ENCODE data around the gene ASPG. TPM values are rescaled to one million over a fixed set of nuclear protein-coding genes. Genes with fewer than 3 reads are reported as not detected.
"Not testable (repeated sequence)": the region's sequence is repeated elsewhere in the genome, so short reads cannot be mapped to it uniquely, and the experiment has no call there.

Gene ASPG
- total RNA-seq, 1 donor from 2014 or later, result not detected

- no peak for DNase-seq (ENCODE audit: extremely low read depth, low read depth, low spot score)
Measured at GRCh38 chr14:104144911-104145825, 59.7 kb downstream of the ASPG start.

GRCh38 chr14:104145826-104146601 lies 60.5 kb downstream of the ASPG start:
- DNase-seq (ENCODE audit: extremely low read depth, low read depth, low spot score), result no peak

GRCh38 chr14:104146651-104147345 lies 61.3 kb downstream of the ASPG start:
- DNase-seq (ENCODE audit: extremely low read depth, low read depth, low spot score), result no peak

- DNase-seq (ENCODE audit: extremely low read depth, low read depth, low spot score), result no peak
Measured at GRCh38 chr14:104147346-104148125, 62.0 kb downstream of the ASPG start.

- DNase-seq (ENCODE audit: extremely low read depth, low read depth, low spot score), result no peak
Measured at GRCh38 chr14:104148433-104149277, 63.2 kb downstream of the ASPG start.

- no peak for DNase-seq (ENCODE audit: extremely low read depth, low read depth, low spot score)
Measured at GRCh38 chr14:104149278-104149595, 63.7 kb downstream of the ASPG start.

- no peak for DNase-seq (ENCODE audit: extremely low read depth, low read depth, low spot score)
Measured at GRCh38 chr14:104149617-104150135, 64.2 kb downstream of the ASPG start.

- DNase-seq (ENCODE audit: extremely low read depth, low read depth, low spot score), result no peak
Measured at GRCh38 chr14:104150136-104151025, 64.9 kb downstream of the ASPG start.

GRCh38 chr14:104151026-104151381 lies 65.5 kb downstream of the ASPG start:
- no peak for DNase-seq (ENCODE audit: extremely low read depth, low read depth, low spot score)

- DNase-seq (ENCODE audit: extremely low read depth, low read depth, low spot score), result no peak
Measured at GRCh38 chr14:104151566-104152245, 66.2 kb downstream of the ASPG start.

GRCh38 chr14:104152246-104152575 lies 66.7 kb downstream of the ASPG start:
- no peak for DNase-seq (ENCODE audit: extremely low read depth, low read depth, low spot score)

- DNase-seq (ENCODE audit: extremely low read depth, low read depth, low spot score), result no peak
Measured at GRCh38 chr14:104152686-104153393, 67.3 kb downstream of the ASPG start.

- DNase-seq (ENCODE audit: extremely low read depth, low read depth, low spot score), result not testable (repeated sequence)
Measured at GRCh38 chr14:104153394-104153755, 67.9 kb downstream of the ASPG start.

GRCh38 chr14:104154246-104154645 lies 68.7 kb downstream of the ASPG start:
- DNase-seq (ENCODE audit: extremely low read depth, low read depth, low spot score), result no peak

GRCh38 chr14:104155513-104155912 lies 70.0 kb downstream of the ASPG start:
- DNase-seq (ENCODE audit: extremely low read depth, low read depth, low spot score), result no peak

- DNase-seq (ENCODE audit: extremely low read depth, low read depth, low spot score), result no peak
Measured at GRCh38 chr14:104156142-104156541, 70.6 kb downstream of the ASPG start.
